Keratinocyte (primary cell): ENCODE data around the gene TCF21. TPM values are rescaled to one million over a fixed set of nuclear protein-coding genes. Genes with fewer than 3 reads are reported as not detected.

ENCODE experiments used
- DNase-seq: peaks from one replicate; pipeline ENCODE4 v3.0.0-alpha.2; 2011; ENCODE audit warnings: low read depth, missing footprints, low spot score
- FAIRE-seq: peaks from 2 replicates; lab custom pipeline; 2011; peaks lifted over from hg19 to GRCh38; lab: Jason Lieb, UNC
- H2AFZ ChIP-seq: 2 replicates; pipeline ENCODE4 v1.6.0; 2012; ENCODE audit warnings: low read length, control low read depth, inconsistent platforms; ENCODE audit not compliant: control insufficient read depth
- H3K27ac ChIP-seq: 2 replicates; pipeline ENCODE4 v1.5.1; 2011; ENCODE audit warnings: low read length; ENCODE audit not compliant: control insufficient read depth, insufficient read depth
- H3K27me3 ChIP-seq: 3 replicates; pipeline ENCODE4 v1.6.0; 2011; ENCODE audit warnings: low read length; ENCODE audit not compliant: control insufficient read depth, insufficient read depth; ENCODE audit errors: extremely low read depth
- H3K36me3 ChIP-seq, 2 experiments: 2 replicates in 1 of 2; 3 replicates in 1 of 2; pipeline ENCODE4 v1.5.1; 2011; ENCODE audit warnings: low read length in 2 of 2, mild to moderate bottlenecking in 1 of 2; ENCODE audit not compliant: control insufficient read depth in 2 of 2, insufficient read depth in 2 of 2; ENCODE audit errors: extremely low read depth in 1 of 2
- H3K4me1 ChIP-seq: 3 replicates; pipeline ENCODE4 v1.5.1; 2011; ENCODE audit warnings: low read length; ENCODE audit not compliant: control insufficient read depth, insufficient read depth; ENCODE audit errors: extremely low read depth
- H3K4me2 ChIP-seq: 3 replicates; pipeline ENCODE4 v1.6.0; 2011; ENCODE audit warnings: low read depth, low read length; ENCODE audit not compliant: control insufficient read depth, insufficient read depth; ENCODE audit errors: extremely low read depth
- H3K4me3 ChIP-seq, 3 experiments: fragments of 200-600 bp in 1 of 3; sonication (generic) in 1 of 3; 2 replicates in 2 of 3; 3 replicates in 1 of 3; pipeline ENCODE4 v1.5.1; 2011 to 2016; ENCODE audit warnings: low read length in 3 of 3, mild to moderate bottlenecking in 3 of 3, control low read depth in 2 of 3, inconsistent platforms in 1 of 3, low read depth in 1 of 3, mixed read lengths in 1 of 3, mixed run types in 1 of 3, moderate library complexity in 1 of 3; ENCODE audit not compliant: control insufficient read depth in 2 of 3, insufficient read depth in 2 of 3; ENCODE audit errors: extremely low read depth in 1 of 3
- H3K79me2 ChIP-seq: 2 replicates; pipeline ENCODE4 v1.6.0; 2012; ENCODE audit warnings: low read length; ENCODE audit not compliant: control insufficient read depth, insufficient read depth
- H3K9ac ChIP-seq: 3 replicates; pipeline ENCODE4 v1.6.0; 2011; ENCODE audit warnings: low read length; ENCODE audit not compliant: control insufficient read depth, insufficient read depth; ENCODE audit errors: extremely low read depth
- H3K9me1 ChIP-seq: 3 replicates; pipeline ENCODE4 v1.6.0; 2011; ENCODE audit warnings: low read length; ENCODE audit not compliant: control insufficient read depth, insufficient read depth; ENCODE audit errors: extremely low read depth
- H3K9me3 ChIP-seq: 2 replicates; pipeline ENCODE4 v1.5.1; 2012; ENCODE audit warnings: low read depth, low read length; ENCODE audit not compliant: control insufficient read depth
- H4K20me1 ChIP-seq: 3 replicates; pipeline ENCODE4 v1.6.0; 2011; ENCODE audit warnings: low read length; ENCODE audit not compliant: control insufficient read depth, insufficient read depth; ENCODE audit errors: extremely low read depth
- EZH2 ChIP-seq: IDR thresholded peaks from one replicate; pipeline ENCODE4 v1.6.1; 2012; ENCODE audit warnings: inconsistent platforms, mild to moderate bottlenecking, low read length, moderate library complexity
- dilution Hi-C: fragments of 300-500 bp; cut with MboI; formaldehyde crosslinking; loops from one replicate; pipeline ENCODE4 v1.7.0; 2020; ENCODE audit warnings: low sequenced_read_pairs; ENCODE audit not compliant: extremely low pct_ligation_motif_present
- polyA plus RNA-seq, 5 experiments: library from polyadenylated mRNA; depleted of rRNA in 3 of 5; stranded (reverse) in 3 of 5; stranded (forward) in 1 of 5; unstranded in 1 of 5; fragments of >200 nt; gene quantifications; 1 replicate in 1 of 5; 2 replicates in 3 of 5; 3 replicates in 1 of 5; pipeline versions ENCODE4 v1.2.1 to v1.2.3, GENCODE V29; 2011 to 2012; ENCODE audit warnings: missing spikeins in 2 of 5, low read depth in 1 of 5, low replicate concordance in 1 of 5
- TF ChIP-seq, protein P1 (sequence below), 3 experiments: IDR thresholded peaks in 1 of 3; conservative IDR thresholded peaks in 1 of 3; optimal IDR thresholded peaks in 1 of 3; 2 replicates in 2 of 3; 3 replicates in 1 of 3; pipeline versions ENCODE3 to v1.5.1; 2011; ENCODE audit warnings: low read length in 3 of 3, mild to moderate bottlenecking in 3 of 3, moderate library complexity in 2 of 3, control low read depth in 1 of 3, inconsistent platforms in 1 of 3; ENCODE audit not compliant: insufficient read depth in 2 of 3; ENCODE audit errors: extremely low read depth in 1 of 3

The TCF21 gene
- polyA plus RNA-seq, 1 donor (not counting 4 experiments of a cell fraction or from before 2014, with no cell fraction given): not detected

- H3K9me1 ChIP-seq: no peaks in the 10 kb centered on the region
- H3K9ac ChIP-seq: no peak overlapping the region
- no peaks in the 10 kb centered on the region for H3K36me3 ChIP-seq
- H3K27ac ChIP-seq: no peak overlapping the region
- H4K20me1 ChIP-seq: peaks cover 2% of the 10 kb centered on the region
- H3K4me1 ChIP-seq: no peaks in the 10 kb centered on the region
- FAIRE-seq (no peak), DNase-seq (no peak)
- no peak overlapping the region for H3K4me2 ChIP-seq
- H3K27me3 ChIP-seq: peaks cover 93% of the 10 kb centered on the region
- TF ChIP-seq, protein P1, sequence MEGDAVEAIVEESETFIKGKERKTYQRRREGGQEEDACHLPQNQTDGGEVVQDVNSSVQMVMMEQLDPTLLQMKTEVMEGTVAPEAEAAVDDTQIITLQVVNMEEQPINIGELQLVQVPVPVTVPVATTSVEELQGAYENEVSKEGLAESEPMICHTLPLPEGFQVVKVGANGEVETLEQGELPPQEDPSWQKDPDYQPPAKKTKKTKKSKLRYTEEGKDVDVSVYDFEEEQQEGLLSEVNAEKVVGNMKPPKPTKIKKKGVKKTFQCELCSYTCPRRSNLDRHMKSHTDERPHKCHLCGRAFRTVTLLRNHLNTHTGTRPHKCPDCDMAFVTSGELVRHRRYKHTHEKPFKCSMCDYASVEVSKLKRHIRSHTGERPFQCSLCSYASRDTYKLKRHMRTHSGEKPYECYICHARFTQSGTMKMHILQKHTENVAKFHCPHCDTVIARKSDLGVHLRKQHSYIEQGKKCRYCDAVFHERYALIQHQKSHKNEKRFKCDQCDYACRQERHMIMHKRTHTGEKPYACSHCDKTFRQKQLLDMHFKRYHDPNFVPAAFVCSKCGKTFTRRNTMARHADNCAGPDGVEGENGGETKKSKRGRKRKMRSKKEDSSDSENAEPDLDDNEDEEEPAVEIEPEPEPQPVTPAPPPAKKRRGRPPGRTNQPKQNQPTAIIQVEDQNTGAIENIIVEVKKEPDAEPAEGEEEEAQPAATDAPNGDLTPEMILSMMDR (optimal IDR thresholded peaks at IDR 0.05 in 1 of 3, IDR thresholded peaks at IDR 0.05 in 1 of 3, conservative IDR thresholded peaks at IDR 0.05 in 1 of 3; ENCODE audit: extremely low read depth in 1 of 3, insufficient read depth in 2 of 3, low read length in 3 of 3): no peak
- peak; percentile 47 for TF ChIP-seq EZH2
- no peak overlapping the region for H3K4me3 ChIP-seq
- no peaks in the 10 kb centered on the region for H3K79me2 ChIP-seq
- dilution Hi-C loops: loop anchor here (25.0 kb wide), 1 partner anchor 306 kb away; no protein-coding TSS in a partner anchor
- peaks cover 1% of the 10 kb centered on the region for H3K9me3 ChIP-seq
- no peak overlapping the region for H2AFZ ChIP-seq
Measured at GRCh38 chr6:133892813-133893691, 4.1 kb downstream of the TCF21 start.

DNA sequence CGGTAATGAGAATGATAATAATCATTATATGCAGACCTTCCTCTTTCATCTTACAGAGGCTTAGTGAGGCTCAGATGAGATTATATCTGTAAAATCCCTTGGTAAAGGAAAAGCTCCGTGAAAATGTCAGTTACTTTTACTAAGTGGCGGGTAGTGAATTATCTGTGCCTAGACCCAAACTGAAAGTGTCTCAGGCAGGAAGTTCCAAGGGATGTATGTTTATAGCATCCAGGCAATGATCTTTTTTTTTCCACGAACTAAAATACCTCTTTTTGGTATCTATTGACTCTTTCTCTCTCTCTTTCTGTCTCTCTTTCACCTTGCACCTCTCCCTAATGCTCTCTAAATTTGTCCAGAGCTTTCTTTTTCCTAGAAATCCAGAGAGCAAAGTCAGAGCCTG lies 5.0 kb downstream of the TCF21 start:
- Histone ChIP-seq H3K9me3 (peaks cover 1% of the 10 kb centered on the region), H3K4me3 (no peak overlapping the region), H2AFZ (no peak overlapping the region), H3K9ac (no peak overlapping the region), H3K4me2 (no peak overlapping the region), H4K20me1 (peaks cover 2% of the 10 kb centered on the region), H3K79me2 (no peaks in the 10 kb centered on the region), H3K27ac (no peak overlapping the region), H3K4me1 (no peaks in the 10 kb centered on the region), H3K27me3 (peaks cover 90% of the 10 kb centered on the region), H3K36me3 (no peaks in the 10 kb centered on the region), H3K9me1 (no peaks in the 10 kb centered on the region)
- TF ChIP-seq, protein P1 (optimal IDR thresholded peaks at IDR 0.05 in 1 of 3, IDR thresholded peaks at IDR 0.05 in 1 of 3, conservative IDR thresholded peaks at IDR 0.05 in 1 of 3; ENCODE audit: extremely low read depth in 1 of 3, insufficient read depth in 2 of 3, low read length in 3 of 3): no peak
- no peak for TF ChIP-seq EZH2
- FAIRE-seq (no peak), DNase-seq (no peak)
- dilution Hi-C loops: loop anchor here (25.0 kb wide), 1 partner anchor 307 kb away; no protein-coding TSS in a partner anchor
